WTC11 (cell line): ENCODE results near the gene ARL5A.

Source experiments
- CREM ChIP-seq: sonication (generic); formaldehyde crosslinking; IDR thresholded peaks from 2 replicates; pipeline ENCODE4 v1.8.1; 2022; ENCODE audit warnings: mild to moderate bottlenecking, missing genetic modification reagents, moderate library complexity
- ESRRA ChIP-seq: sonication (generic); formaldehyde crosslinking; IDR thresholded peaks from 2 replicates; pipeline ENCODE4 v1.8.1; 2022; ENCODE audit warnings: mild to moderate bottlenecking, missing genetic modification reagents, borderline replicate concordance
- GTF2I ChIP-seq: fragments of 250-450 bp; sonication (Bioruptor Pico); conservative IDR thresholded peaks from 2 replicates; pipeline ENCODE4 v1.4.0; 2021; ENCODE audit warnings: mild to moderate bottlenecking
- SP1 ChIP-seq: sonication (generic); formaldehyde crosslinking; conservative IDR thresholded peaks from 2 replicates; pipeline ENCODE4 v1.8.1; 2022; ENCODE audit warnings: missing genetic modification reagents
- TEAD4 ChIP-seq: sonication (generic); formaldehyde crosslinking; IDR thresholded peaks from 2 replicates; pipeline ENCODE4 v1.8.0; 2022; ENCODE audit warnings: mild to moderate bottlenecking, missing genetic modification reagents
- ZNF138 ChIP-seq: sonication (generic); formaldehyde crosslinking; conservative IDR thresholded peaks from 2 replicates; pipeline ENCODE4 v1.8.1; 2022; ENCODE audit warnings: mild to moderate bottlenecking, moderate library complexity, missing genetic modification reagents
- TF ChIP-seq, protein P1 (sequence below): fragments of 200-600 bp; IDR thresholded peaks from 2 replicates; pipeline ENCODE4 v1.8.0; 2022; ENCODE audit warnings: antibody characterized with exemption
- TF ChIP-seq, protein P2 (sequence below): sonication (generic); formaldehyde crosslinking; IDR thresholded peaks from 2 replicates; pipeline ENCODE4 v1.8.1; 2023; ENCODE audit warnings: mild to moderate bottlenecking, missing genetic modification reagents, moderate library complexity
- TF ChIP-seq, protein P3 (sequence below): fragments of 250-450 bp; sonication (Bioruptor Pico); IDR thresholded peaks from 2 replicates; pipeline ENCODE4 v1.9.0; 2021; ENCODE audit warnings: mild to moderate bottlenecking
- TF ChIP-seq, protein P4 (sequence below): sonication (generic); formaldehyde crosslinking; IDR thresholded peaks from 2 replicates; pipeline ENCODE4 v1.8.1; 2023; ENCODE audit warnings: mild to moderate bottlenecking, missing genetic modification reagents
- TF ChIP-seq, protein P5 (sequence below): sonication (generic); formaldehyde crosslinking; IDR thresholded peaks from 2 replicates; pipeline ENCODE4 v1.8.0; 2022; ENCODE audit warnings: mild to moderate bottlenecking, missing genetic modification reagents

DNA sequence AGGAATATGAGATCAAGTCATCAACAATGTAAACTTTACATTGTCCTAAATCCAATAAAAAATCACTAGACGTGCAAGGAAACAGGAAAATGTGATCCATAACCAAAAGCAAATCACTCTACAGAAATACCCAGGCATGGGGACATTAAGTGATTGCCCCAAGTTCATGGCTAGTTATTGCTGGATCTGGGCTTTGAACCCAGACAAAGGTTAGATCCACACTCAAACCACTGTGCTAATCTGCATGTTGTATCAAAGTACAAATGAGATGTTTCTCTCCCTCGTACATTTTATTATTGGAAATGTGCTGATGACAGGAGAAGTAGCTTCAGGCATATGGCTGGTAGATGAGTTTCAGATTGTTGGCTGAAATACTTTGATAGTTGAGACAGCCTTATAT lies 2.7 kb upstream of the ARL5A start:
- TF ChIP-seq ZNF138 (CRISPR knock-in tag) (no peak), ESRRA (CRISPR knock-in tag) (no peak), SP1 (CRISPR knock-in tag) (no peak), CREM (no peak), TEAD4 (CRISPR knock-in tag) (no peak), GTF2I (CRISPR knock-in tag) (no peak)
- TF ChIP-seq, protein P1, sequence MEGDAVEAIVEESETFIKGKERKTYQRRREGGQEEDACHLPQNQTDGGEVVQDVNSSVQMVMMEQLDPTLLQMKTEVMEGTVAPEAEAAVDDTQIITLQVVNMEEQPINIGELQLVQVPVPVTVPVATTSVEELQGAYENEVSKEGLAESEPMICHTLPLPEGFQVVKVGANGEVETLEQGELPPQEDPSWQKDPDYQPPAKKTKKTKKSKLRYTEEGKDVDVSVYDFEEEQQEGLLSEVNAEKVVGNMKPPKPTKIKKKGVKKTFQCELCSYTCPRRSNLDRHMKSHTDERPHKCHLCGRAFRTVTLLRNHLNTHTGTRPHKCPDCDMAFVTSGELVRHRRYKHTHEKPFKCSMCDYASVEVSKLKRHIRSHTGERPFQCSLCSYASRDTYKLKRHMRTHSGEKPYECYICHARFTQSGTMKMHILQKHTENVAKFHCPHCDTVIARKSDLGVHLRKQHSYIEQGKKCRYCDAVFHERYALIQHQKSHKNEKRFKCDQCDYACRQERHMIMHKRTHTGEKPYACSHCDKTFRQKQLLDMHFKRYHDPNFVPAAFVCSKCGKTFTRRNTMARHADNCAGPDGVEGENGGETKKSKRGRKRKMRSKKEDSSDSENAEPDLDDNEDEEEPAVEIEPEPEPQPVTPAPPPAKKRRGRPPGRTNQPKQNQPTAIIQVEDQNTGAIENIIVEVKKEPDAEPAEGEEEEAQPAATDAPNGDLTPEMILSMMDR, result no peak
- TF ChIP-seq, protein P2, sequence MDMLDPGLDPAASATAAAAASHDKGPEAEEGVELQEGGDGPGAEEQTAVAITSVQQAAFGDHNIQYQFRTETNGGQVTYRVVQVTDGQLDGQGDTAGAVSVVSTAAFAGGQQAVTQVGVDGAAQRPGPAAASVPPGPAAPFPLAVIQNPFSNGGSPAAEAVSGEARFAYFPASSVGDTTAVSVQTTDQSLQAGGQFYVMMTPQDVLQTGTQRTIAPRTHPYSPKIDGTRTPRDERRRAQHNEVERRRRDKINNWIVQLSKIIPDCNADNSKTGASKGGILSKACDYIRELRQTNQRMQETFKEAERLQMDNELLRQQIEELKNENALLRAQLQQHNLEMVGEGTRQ (CRISPR knock-in tag), result no peak
- TF ChIP-seq, protein P3, sequence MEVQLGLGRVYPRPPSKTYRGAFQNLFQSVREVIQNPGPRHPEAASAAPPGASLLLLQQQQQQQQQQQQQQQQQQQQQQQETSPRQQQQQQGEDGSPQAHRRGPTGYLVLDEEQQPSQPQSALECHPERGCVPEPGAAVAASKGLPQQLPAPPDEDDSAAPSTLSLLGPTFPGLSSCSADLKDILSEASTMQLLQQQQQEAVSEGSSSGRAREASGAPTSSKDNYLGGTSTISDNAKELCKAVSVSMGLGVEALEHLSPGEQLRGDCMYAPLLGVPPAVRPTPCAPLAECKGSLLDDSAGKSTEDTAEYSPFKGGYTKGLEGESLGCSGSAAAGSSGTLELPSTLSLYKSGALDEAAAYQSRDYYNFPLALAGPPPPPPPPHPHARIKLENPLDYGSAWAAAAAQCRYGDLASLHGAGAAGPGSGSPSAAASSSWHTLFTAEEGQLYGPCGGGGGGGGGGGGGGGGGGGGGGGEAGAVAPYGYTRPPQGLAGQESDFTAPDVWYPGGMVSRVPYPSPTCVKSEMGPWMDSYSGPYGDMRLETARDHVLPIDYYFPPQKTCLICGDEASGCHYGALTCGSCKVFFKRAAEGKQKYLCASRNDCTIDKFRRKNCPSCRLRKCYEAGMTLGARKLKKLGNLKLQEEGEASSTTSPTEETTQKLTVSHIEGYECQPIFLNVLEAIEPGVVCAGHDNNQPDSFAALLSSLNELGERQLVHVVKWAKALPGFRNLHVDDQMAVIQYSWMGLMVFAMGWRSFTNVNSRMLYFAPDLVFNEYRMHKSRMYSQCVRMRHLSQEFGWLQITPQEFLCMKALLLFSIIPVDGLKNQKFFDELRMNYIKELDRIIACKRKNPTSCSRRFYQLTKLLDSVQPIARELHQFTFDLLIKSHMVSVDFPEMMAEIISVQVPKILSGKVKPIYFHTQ, result no peak
- TF ChIP-seq, protein P4, sequence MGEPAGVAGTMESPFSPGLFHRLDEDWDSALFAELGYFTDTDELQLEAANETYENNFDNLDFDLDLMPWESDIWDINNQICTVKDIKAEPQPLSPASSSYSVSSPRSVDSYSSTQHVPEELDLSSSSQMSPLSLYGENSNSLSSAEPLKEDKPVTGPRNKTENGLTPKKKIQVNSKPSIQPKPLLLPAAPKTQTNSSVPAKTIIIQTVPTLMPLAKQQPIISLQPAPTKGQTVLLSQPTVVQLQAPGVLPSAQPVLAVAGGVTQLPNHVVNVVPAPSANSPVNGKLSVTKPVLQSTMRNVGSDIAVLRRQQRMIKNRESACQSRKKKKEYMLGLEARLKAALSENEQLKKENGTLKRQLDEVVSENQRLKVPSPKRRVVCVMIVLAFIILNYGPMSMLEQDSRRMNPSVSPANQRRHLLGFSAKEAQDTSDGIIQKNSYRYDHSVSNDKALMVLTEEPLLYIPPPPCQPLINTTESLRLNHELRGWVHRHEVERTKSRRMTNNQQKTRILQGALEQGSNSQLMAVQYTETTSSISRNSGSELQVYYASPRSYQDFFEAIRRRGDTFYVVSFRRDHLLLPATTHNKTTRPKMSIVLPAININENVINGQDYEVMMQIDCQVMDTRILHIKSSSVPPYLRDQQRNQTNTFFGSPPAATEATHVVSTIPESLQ, result no peak
- TF ChIP-seq, protein P5, sequence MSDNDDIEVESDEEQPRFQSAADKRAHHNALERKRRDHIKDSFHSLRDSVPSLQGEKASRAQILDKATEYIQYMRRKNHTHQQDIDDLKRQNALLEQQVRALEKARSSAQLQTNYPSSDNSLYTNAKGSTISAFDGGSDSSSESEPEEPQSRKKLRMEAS, result no peak
